K562 (cell line): Measurements from ENCODE around the gene HIVEP3. TPM values are rescaled to one million over a fixed set of nuclear protein-coding genes. Genes with fewer than 3 reads are reported as not detected.

Experiments
- ATAC-seq: fragments of 200-7000 bp; cut with Tn5 transposase; 3 replicates; pipeline ENCODE4 v1.9.1; 2020; ENCODE audit warnings: moderate library complexity
- BruUV-seq: library from RNA; stranded (reverse); fragments of 400-500 nt; replicated peaks from 2 replicates; lab custom pipeline; 2021; lab: Mats Ljungman, UMichigan
- CTCF ChIA-PET: fragments of 300-600 bp; formaldehyde crosslinking; extraction: SDS; loops from one replicate; lab custom pipeline; 2021; ENCODE audit warnings: low intra/inter-chr PET ratio; lab: Yijun Ruan, JAX
- POLR2A ChIA-PET: fragments of 300-600, 350-650 bp; sonication (Branson Sonifier 250); formaldehyde crosslinking; extraction: SDS; loops from one replicate; lab custom pipeline; 2021; ENCODE audit warnings: antibody characterized with exemption, inconsistent platforms; lab: Yijun Ruan, JAX
- DNase-seq, 4 experiments: peaks; one replicate each; pipeline versions ENCODE4 v3.0.0 to v3.0.0-alpha.2; 2011 to 2018; ENCODE audit warnings: low spot score in 3 of 4, mixed read lengths in 3 of 4; ENCODE audit errors: extremely low read depth in 1 of 4
- FAIRE-seq: peaks from 2 replicates; lab custom pipeline; 2011; peaks lifted over from hg19 to GRCh38; lab: Jason Lieb, UNC
- H2AFZ ChIP-seq: 2 replicates; pipeline ENCODE4 v1.6.0; 2011; ENCODE audit warnings: low read depth, low read length, control low read depth, inconsistent platforms
- H3K27ac ChIP-seq: fragments of 200-600 bp; 3 replicates; pipeline ENCODE4 v1.8.0; 2011; ENCODE audit warnings: low read depth, mild to moderate bottlenecking, control low read depth, inconsistent platforms, low read length, moderate library complexity, mixed read lengths; ENCODE audit errors: extremely low read depth
- H3K27me3 ChIP-seq, 2 experiments: fragments of 300-600 bp in 1 of 2; 2 replicates in 1 of 2; 3 replicates in 1 of 2; pipeline versions ENCODE4 v1.6.0 to v1.8.0; 2011; ENCODE audit warnings: inconsistent platforms in 2 of 2, low read length in 2 of 2, mild to moderate bottlenecking in 1 of 2, mixed read lengths in 1 of 2, moderate library complexity in 1 of 2; ENCODE audit not compliant: control insufficient read depth in 2 of 2, insufficient read depth in 2 of 2
- H3K36me3 ChIP-seq: fragments of 300-600 bp; 3 replicates; pipeline ENCODE4 v1.8.0; 2011; ENCODE audit warnings: mild to moderate bottlenecking, low read length, inconsistent platforms; ENCODE audit not compliant: control insufficient read depth, insufficient read depth
- H3K4me1 ChIP-seq, 2 experiments: fragments of 200-600 bp in 1 of 2; replicated peaks in 1 of 2; 2 replicates in 1 of 2; 3 replicates in 1 of 2; pipeline versions ENCODE4 v1.5.1 to v1.8.0; 2011; ENCODE audit warnings: inconsistent platforms in 2 of 2, low read length in 2 of 2, mild to moderate bottlenecking in 1 of 2, mixed read lengths in 1 of 2, moderate library complexity in 1 of 2; ENCODE audit not compliant: control insufficient read depth in 2 of 2, insufficient read depth in 2 of 2
- H3K4me2 ChIP-seq: 2 replicates; pipeline ENCODE4 v1.6.1; 2011; ENCODE audit warnings: low read length, control low read depth, inconsistent platforms, mixed read lengths; ENCODE audit not compliant: insufficient read depth
- H3K4me3 ChIP-seq: fragments of 200-600 bp; sonication (generic), shearing (Covaris generic); 2 replicates; pipeline ENCODE4 v1.5.1; 2016; ENCODE audit warnings: control low read depth, inconsistent platforms
- H3K79me2 ChIP-seq: fragments of 200-600 bp; 3 replicates; pipeline ENCODE4 v1.8.0; 2011; ENCODE audit warnings: low read length, inconsistent platforms; ENCODE audit not compliant: control insufficient read depth, insufficient read depth
- H3K9ac ChIP-seq, 2 experiments: 2 replicates each; pipeline versions ENCODE4 v1.6.0 to v1.6.1; 2011; ENCODE audit warnings: low read depth in 2 of 2, low read length in 2 of 2, control low read depth in 1 of 2, inconsistent platforms in 1 of 2, mild to moderate bottlenecking in 1 of 2, mixed read lengths in 1 of 2; ENCODE audit not compliant: insufficient read depth in 1 of 2
- H3K9me1 ChIP-seq: one replicate; pipeline ENCODE4 v1.6.0; 2011; ENCODE audit warnings: inconsistent platforms, mild to moderate bottlenecking, low read length, moderate library complexity; ENCODE audit not compliant: control insufficient read depth, insufficient read depth
- H3K9me3 ChIP-seq: replicated peaks from 2 replicates; pipeline ENCODE4 v1.5.1; 2011; ENCODE audit warnings: low read depth, low read length, inconsistent platforms; ENCODE audit not compliant: control insufficient read depth, insufficient read depth
- H4K20me1 ChIP-seq: replicated peaks from 2 replicates; pipeline ENCODE4 v1.6.1; 2011; ENCODE audit warnings: low read length, inconsistent platforms, mixed read lengths; ENCODE audit not compliant: control insufficient read depth, insufficient read depth
- GATA2 ChIP-seq: sonication (generic); formaldehyde crosslinking; IDR thresholded peaks from 2 replicates; pipeline ENCODE4 v1.4.0; 2020; ENCODE audit warnings: mild to moderate bottlenecking, missing genetic modification reagents
- PHB2 ChIP-seq: fragments of 450-650 bp; IDR thresholded peaks from 2 replicates; pipeline ENCODE4 v1.6.1; 2017; ENCODE audit warnings: low read depth
- WGBS: fragments of 100-300 bp; shearing (Covaris generic); methylation state at CpG from one replicate; pipeline ENCODE4 v1.1.6; 2016; ENCODE audit warnings: low coverage, mixed read lengths; ENCODE audit not compliant: insufficient coverage; ENCODE audit errors: missing lambda C conversion rate; 5-methylcytosine and 5-hydroxymethylcytosine counted together
- in situ Hi-C: fragments of 300-500 bp; cut with MboI; formaldehyde crosslinking; loops from 4 replicates; pipeline ENCODE4 v1.15.0; 2018; ENCODE audit warnings: inconsistent platforms, mixed read lengths
- intact Hi-C: fragments of 100-400 bp; cut with micrococcal nuclease; formaldehyde crosslinking; loops from 2 replicates; pipeline ENCODE4 v1.14.2; 2022
- polyA plus RNA-seq, 8 experiments: library from polyadenylated mRNA; depleted of rRNA in 4 of 8; stranded (reverse) in 5 of 8; unstranded in 3 of 8; fragments of >200 nt; fragmentation: Nextera tagmentation in 2 of 8; fragmentation: Illumina TruSeq in 1 of 8; extraction: Ambion mirVana in 2 of 8; extraction: Trizol in 1 of 8; gene quantifications; 2 replicates each; pipeline versions ENCODE4 v1.2.1 to v1.2.3, GENCODE V29; 2011 to 2014; ENCODE audit warnings: inconsistent platforms in 1 of 8, missing spikeins in 1 of 8
- total RNA-seq, 7 experiments: library from RNA; depleted of rRNA in 6 of 7; stranded (reverse); fragments of >200 nt in 6 of 7; fragmentation: Illumina TruSeq in 2 of 7; extraction: Trizol in 2 of 7; gene quantifications; 2 replicates each; pipeline versions ENCODE4 v1.2.1 to v1.2.3, GENCODE V29; 2011 to 2021; ENCODE audit warnings: low replicate concordance in 1 of 7
- TF ChIP-seq, protein P1 (sequence below): fragments of 150-350 bp; conservative IDR thresholded peaks from 2 replicates; pipeline ENCODE4 v1.6.1; 2014; ENCODE audit warnings: low read length

The HIVEP3 gene
- total and polyA plus RNA-seq, 9 of the 15 experiments (the other 6 are each of a cell fraction or from before 2014, with no cell fraction given) = 0.09 to 0.58 (median 0.34) TPM; not detected in 1

GRCh38 chr1:41475346-41475745 is 443.4 kb downstream of the HIVEP3 start:
- H3K9me1 ChIP-seq = no peaks in the 10 kb centered on the region
- peaks cover 49 to 70% of the 10 kb centered on the region in 2 experiments for H3K27me3 ChIP-seq
- no peaks in the 10 kb centered on the region for H3K9me3 ChIP-seq
- no peak overlapping the region for H3K4me2 ChIP-seq
- TF ChIP-seq GATA2 (CRISPR knock-in tag) (no peak), PHB2 (no peak)
- TF ChIP-seq, protein P1, sequence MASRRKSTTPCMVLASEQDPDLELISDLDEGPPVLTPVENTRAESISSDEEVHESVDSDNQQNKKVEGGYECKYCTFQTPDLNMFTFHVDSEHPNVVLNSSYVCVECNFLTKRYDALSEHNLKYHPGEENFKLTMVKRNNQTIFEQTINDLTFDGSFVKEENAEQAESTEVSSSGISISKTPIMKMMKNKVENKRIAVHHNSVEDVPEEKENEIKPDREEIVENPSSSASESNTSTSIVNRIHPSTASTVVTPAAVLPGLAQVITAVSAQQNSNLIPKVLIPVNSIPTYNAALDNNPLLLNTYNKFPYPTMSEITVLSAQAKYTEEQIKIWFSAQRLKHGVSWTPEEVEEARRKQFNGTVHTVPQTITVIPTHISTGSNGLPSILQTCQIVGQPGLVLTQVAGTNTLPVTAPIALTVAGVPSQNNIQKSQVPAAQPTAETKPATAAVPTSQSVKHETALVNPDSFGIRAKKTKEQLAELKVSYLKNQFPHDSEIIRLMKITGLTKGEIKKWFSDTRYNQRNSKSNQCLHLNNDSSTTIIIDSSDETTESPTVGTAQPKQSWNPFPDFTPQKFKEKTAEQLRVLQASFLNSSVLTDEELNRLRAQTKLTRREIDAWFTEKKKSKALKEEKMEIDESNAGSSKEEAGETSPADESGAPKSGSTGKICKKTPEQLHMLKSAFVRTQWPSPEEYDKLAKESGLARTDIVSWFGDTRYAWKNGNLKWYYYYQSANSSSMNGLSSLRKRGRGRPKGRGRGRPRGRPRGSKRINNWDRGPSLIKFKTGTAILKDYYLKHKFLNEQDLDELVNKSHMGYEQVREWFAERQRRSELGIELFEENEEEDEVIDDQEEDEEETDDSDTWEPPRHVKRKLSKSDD = no peak
- TF ChIP-seq, all 486 proteins: peak for 0
- peaks cover 11% of the 10 kb centered on the region for H4K20me1 ChIP-seq
- no peak overlapping the region for H3K4me3 ChIP-seq
- no peak for ATAC-seq
- in situ Hi-C loops (no loop called here), intact Hi-C loops (no loop called here)
- ChIA-PET CTCF (no interaction called here), POLR2A (interaction anchor here (0.6 to 1.3 kb wide), 7 partner anchors 9 to 1988 kb away, joined by 3 to 5 read pairs (median 3); partner anchors contain the start of gene EDN2)
- H3K4me1 ChIP-seq = no peaks in the 10 kb centered on the region
- H3K9ac ChIP-seq = no peak overlapping the region
- no peak overlapping the region for H3K27ac ChIP-seq
- H3K36me3 ChIP-seq = no peaks in the 10 kb centered on the region
- BruUV-seq = no TSS peak
- FAIRE-seq = no peak
- no peaks in the 10 kb centered on the region for H3K79me2 ChIP-seq
- no peak for DNase-seq
- WGBS = 0% methylated on average over 4 of the region's 4 CpGs
- H2AFZ ChIP-seq = no peak overlapping the region
